Right ventricle myocardium inferior (tissue), 1 donor: ENCODE data around the gene CUEDC1. TPM values are rescaled to one million over a fixed set of nuclear protein-coding genes. Genes with fewer than 3 reads are reported as not detected.
"Not testable (repeated sequence)": the region's sequence is repeated elsewhere in the genome, so short reads cannot be mapped to it uniquely, and the experiment has no call there.

Source experiments
- ATAC-seq: fragments of 200-7000 bp; cut with Tn5 transposase; one replicate; pipeline ENCODE4 v1.9.1; 2020; ENCODE audit warnings: mild to moderate bottlenecking, moderate library complexity
- DNase-seq: peaks from one replicate; pipeline ENCODE4 v3.0.0; 2021; ENCODE audit errors: missing footprints
- intact Hi-C: fragments of 100-400 bp; cut with DNase I; formaldehyde crosslinking; loops from one replicate; pipeline ENCODE4 v1.11.0; 2022
- total RNA-seq: library from RNA; stranded (reverse); fragmentation: NEBNext Ultra II Directional; extraction: Animal tissue kit (Norgen Biotek cat#: 25700); gene quantifications from one replicate; pipeline ENCODE4 v1.2.1, GENCODE V29; 2021
- donor health status: DM: no; HTN: yes; CAD: no; lungs with severe emphysema.

CUEDC1 gene
- total RNA-seq, 1 donor from 2014 or later: 49.1 TPM

DNA sequence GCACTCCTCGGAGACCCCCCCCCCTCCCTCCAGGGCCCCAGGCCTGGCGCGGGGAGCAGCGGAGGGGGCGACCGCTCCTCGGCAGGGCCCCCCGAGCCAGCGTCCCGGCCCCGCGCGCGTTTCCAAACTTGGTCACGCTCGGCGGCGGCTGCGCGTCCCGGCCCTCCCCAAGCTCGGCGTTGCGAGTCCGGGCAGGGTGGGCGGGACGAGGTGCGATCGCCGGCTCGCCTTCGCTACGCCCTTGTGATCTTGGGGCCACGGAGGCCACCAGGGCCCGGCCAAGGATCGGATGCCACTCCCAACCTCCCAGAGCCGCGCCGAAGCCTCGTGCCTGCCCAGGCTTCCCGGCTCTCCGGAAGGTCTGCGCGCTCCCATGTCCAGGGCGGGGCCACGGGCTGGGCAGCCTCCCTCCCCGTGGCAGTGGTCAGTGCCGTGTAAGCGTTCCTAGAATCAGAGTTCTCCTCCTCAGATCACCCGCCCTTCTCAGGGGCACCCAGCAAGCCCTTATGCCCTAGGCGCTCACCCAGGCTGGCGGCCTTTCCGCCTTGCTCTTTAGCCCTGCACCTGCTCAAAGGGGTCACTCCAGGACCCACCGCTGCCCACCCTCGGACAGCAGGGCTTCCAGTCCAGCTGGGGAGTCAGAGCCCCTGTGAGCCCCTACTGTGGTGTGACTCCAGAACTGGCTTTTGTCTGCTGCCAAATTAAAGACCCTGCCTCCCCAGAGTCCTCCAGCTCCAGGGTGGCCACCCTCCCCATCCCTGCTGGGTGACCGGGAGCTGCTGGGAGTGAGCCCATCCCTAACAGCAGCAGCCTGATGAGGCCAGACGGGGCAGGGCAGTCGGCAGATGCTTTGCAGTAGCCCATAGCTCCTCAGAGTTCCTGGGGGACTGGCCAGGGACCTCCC is 93.2 kb downstream of the CUEDC1 start:
- peak; percentile 89 for DNase-seq
- ATAC-seq: peak; percentile 87
- intact Hi-C loops: loop anchor here (2.0 kb wide), 2 partner anchors 13 to 29 kb away; no protein-coding TSS in a partner anchor

DNA sequence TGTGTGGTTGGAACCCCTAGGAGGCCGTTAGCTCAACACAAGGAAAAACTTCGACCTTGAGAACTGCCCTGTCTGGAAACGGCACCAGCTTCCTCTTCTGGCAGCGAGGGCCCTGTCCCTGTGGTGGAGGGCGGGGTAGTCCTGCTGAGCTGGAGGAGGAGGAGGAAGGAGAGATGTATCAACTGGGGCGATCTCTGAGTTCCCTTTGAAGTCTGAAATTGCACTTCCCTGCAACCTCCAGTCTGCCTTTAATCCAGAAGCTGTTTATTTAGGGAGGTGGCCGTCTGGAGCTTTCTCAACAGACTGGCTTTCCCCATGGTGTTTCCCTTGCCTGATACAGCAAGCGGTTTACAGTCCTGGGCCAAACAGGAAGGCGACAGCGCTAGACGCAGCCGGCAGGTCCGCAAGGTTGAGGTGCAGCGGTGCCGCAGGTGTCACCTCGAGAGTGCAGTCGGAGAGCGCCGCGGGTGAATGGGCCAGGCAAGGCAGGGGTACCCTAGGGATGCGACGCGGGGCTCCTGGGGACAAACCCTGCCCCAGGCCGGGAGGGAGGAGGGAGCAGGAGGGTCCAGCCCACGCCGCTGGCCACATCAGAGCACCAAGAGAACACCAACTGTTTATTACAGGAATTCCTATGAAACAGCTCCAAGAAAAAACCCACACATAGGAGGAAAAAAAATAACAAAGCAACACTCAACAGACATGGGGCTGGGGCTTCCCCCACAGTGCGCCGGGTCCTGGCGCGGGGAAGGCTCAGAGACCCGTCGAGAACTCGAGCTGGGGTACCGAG is 94.0 kb downstream of the CUEDC1 start:
- ATAC-seq: peak; percentile 55
- DNase-seq: peak; percentile 85
- intact Hi-C loops: loop anchor here (2.0 kb wide), 2 partner anchors 14 to 30 kb away; no protein-coding TSS in a partner anchor

DNA sequence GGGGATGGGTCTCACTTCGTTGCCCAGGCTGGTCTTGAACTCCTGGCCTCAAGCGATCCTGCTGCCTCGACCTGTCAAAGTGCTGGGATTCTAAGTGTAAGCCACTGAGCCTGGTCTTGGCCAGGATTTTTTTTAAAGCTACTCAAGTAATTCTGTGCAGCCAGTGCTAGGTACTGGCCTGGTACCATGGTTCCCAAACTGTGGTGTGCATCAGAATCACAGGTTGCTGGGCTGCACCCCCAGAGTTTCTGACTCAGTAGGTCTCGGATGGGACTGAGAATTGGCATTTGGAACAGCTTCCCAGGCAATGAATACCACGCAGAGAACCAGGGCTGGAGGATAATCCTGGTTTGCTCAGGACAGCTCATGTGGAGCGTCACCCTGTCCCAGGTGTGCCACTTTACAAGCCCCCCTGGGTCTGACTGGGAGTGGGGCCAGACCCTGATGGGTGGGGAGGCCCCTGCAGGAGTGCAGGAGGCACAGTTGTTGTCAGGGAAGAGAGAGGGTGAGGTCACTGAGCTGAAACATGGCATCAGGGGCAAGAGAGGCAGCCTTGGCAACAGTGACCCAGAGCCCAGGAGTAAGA is 94.7 kb downstream of the CUEDC1 start:
- DNase-seq: no peak
- ATAC-seq: no peak
- intact Hi-C loops: loop anchor here (2.0 kb wide), 2 partner anchors 14 to 30 kb away; no protein-coding TSS in a partner anchor

- ATAC-seq: no peak
- intact Hi-C loops: loop anchor here (2.0 to 5.0 kb wide), 5 partner anchors 15 to 252 kb away; no protein-coding TSS in a partner anchor
- no peak for DNase-seq
These were observed 95.4 kb downstream of the CUEDC1 start for GRCh38 chr17:57859601-57860413.

DNA sequence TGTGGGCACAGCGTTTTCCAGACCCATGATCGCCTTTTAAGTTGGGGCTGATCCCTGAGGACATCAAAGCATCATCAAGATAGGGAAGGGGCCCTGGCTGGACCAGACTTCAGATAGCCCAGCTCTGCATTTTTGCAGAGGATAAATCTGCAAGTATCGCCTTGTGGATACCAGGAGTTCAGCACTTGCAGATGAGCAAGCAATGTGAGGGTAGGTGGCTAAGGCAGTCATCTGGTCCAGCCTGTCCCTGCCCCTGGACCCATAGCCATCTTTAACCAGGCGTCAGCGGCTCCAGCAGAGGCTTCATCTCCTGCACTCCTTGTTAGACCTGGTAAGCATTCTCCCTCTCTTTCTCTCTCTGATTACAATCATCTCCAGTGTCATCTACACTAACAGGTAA is 96.4 kb downstream of the CUEDC1 start:
- intact Hi-C loops: loop anchor here (2.0 to 5.0 kb wide), 3 partner anchors 140 to 253 kb away; no protein-coding TSS in a partner anchor
- ATAC-seq: no peak
- no peak for DNase-seq

GRCh38 chr17:57856792-57857620 is 98.2 kb downstream of the CUEDC1 start:
- intact Hi-C loops: loop anchor here (5.0 kb wide), 2 partner anchors 230 to 255 kb away; no protein-coding TSS in a partner anchor
- no peak for ATAC-seq
- no peak for DNase-seq

DNA sequence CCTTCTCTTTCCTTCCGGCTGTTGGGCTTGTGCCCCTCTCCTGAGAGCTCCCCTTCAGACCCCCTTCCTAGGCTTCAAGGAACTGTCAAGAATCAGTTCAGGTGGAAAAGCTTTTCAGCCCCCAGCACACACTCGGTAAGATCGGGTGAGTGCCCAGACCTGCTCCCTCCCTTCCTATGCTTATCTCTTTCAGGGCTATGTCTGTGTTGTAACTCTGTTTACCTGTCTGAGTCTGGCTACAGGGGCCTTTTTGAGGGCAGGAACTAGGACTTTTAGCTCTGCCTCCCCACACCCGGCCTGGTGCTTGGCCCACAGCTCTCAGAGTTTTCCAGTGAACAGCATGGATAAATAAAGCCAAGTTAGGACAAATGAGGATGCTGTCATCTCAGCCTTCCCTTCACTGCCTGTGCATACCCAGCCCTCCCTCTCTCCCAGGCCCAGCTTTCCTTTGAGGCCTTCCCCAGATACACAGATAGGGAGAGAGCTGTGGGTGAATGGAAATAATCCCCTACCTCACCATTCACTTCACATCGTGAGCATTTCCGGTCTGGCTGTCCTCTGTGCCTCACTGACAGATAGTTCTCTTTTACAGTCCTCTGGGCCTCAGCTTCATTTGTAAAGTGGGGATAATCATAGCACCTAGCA is 99.7 kb downstream of the CUEDC1 start:
- no peak for ATAC-seq
- no peak for DNase-seq
- intact Hi-C loops: loop anchor here (5.0 kb wide), 2 partner anchors 232 to 257 kb away; no protein-coding TSS in a partner anchor

- ATAC-seq: peak; percentile 3
- intact Hi-C loops: no loop called here
- DNase-seq: no peak
These were observed 101.5 kb downstream of the CUEDC1 start for GRCh38 chr17:57853695-57854094.

DNA sequence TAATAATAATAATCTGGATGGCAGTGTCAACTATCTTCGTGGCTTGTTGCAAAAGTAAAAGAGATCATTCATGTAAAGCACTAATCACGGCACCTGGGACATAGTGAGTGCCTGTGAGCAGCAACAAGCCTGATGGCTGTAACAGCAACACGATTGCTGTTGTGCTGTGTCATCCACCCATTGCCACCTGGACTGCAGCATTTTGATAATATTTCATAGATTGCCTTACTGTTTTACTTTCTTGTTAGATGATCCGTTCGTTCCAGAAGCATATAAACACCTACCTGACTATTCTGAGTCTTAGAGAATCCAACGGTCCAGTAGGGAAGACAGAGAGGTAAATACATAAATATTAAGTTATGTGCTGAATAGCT is 102.3 kb downstream of the CUEDC1 start:
- intact Hi-C loops: no loop called here
- DNase-seq: no peak
- ATAC-seq: no peak

DNA sequence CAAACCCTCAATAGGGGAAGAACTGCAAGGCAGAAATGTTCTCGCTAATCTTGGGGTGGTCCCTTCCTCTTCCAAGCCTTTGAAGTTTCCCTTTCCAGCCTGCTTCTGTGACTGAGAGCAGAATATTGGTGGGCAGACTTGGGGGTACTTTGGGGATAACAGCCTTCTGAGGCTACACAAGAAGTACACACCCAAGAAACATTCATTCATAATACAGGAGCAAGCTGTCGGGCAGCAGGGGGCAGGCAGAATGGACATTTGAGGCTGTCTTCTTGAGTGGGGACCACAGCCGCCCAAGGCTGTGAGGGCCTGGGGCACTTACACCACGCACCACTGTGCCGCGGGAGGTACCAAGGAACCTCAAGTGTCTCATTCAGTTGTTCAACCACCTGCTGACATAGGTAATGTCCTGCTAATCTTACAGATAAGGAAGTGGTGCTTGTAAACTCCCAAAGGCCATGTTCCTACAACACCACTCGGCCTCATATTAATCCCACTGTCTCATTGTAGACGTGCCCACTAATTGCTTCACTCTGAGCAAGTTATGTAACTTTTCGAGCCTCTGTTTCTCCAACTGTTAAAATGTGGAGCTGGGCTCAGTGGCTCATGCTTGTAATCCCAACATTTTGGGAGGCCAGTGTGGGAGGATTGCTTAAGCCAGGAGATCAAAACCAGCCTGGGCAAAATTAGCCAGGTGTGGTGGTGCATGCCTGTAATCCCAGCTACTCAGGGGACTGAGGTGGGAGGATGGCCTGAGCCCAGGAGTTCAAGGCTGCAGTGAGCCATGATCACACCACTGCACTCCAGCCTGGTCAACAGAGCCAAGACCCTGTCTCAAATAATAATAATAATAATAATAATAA is 102.9 kb downstream of the CUEDC1 start:
- ATAC-seq (no peak), DNase-seq (peak; percentile 5)
- intact Hi-C loops: no loop called here

- DNase-seq: peak; percentile 99
- intact Hi-C loops: loop anchor here (2.0 kb wide), 2 partner anchors 15 to 43 kb away; no protein-coding TSS in a partner anchor
- peak; percentile 89 for ATAC-seq
These were observed 105.1 kb downstream of the CUEDC1 start, which contains the start of gene MRPS23 for GRCh38 chr17:57849874-57850754. TSS of gene MRPS23 (minus strand) at chr17:57850044. CDS start at chr17:57850010, 34 bp downstream.

- ATAC-seq (no peak), DNase-seq (no peak)
- intact Hi-C loops: no loop called here
These were observed 105.9 kb downstream of the CUEDC1 start for GRCh38 chr17:57849163-57849873.

DNA sequence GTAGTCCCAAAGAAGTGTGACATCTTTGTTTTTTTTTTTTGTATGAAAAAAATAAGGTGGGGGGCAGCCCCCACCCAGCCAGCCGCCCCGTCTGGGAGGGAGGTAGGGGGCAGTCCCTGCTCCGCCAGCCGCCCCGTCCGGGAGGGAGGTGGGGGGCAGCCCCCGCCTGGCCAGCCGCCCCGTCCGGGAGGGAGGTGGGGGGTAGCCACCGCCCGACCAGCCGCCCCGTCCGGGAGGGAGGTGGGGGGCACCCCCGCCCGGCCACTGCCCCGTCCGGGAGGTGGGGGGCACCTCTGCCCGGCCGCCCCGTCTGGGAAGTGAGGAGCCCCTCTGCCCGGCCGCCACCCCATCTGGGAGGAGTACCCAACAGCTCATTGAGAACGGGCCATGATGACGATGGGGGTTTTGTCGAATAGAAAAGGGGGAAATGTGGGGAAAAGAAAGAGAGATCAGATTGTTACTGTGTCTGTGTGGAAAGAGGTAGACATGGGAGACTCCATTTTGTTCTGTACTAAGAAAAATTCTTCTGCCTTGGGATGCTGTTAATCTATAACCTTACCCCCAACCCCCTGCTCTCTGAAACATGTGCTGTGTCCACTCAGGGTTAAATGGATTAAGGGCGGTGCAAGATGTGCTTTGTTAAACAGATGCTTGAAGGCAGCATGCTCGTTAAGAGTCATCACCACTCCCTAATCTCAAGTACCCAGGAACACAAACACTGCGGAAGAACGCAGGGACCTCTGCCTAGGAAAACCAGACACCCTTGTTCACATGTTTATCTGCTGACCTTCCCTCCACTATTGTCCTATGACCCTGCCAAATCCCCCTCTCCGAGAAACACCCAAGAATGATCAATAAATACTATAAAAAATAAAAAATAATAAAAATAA is 108.9 kb downstream of the CUEDC1 start:
- intact Hi-C loops: not testable (repeated sequence)

More for the DNA sequence above, 108.9 kb downstream of the CUEDC1 start:
- not testable (repeated sequence) for DNase-seq, ATAC-seq
